Measurements from ENCODE around the gene MDM1. TPM values are rescaled to one million over a fixed set of nuclear protein-coding genes. Genes with fewer than 3 reads are reported as not detected.

Gene MDM1
- total and polyA plus RNA-seq, 2 of the 13 experiments (the other 11 are each of a cell fraction or from before 2014, with no cell fraction given) = 4.6 to 15.2 TPM

DNA sequence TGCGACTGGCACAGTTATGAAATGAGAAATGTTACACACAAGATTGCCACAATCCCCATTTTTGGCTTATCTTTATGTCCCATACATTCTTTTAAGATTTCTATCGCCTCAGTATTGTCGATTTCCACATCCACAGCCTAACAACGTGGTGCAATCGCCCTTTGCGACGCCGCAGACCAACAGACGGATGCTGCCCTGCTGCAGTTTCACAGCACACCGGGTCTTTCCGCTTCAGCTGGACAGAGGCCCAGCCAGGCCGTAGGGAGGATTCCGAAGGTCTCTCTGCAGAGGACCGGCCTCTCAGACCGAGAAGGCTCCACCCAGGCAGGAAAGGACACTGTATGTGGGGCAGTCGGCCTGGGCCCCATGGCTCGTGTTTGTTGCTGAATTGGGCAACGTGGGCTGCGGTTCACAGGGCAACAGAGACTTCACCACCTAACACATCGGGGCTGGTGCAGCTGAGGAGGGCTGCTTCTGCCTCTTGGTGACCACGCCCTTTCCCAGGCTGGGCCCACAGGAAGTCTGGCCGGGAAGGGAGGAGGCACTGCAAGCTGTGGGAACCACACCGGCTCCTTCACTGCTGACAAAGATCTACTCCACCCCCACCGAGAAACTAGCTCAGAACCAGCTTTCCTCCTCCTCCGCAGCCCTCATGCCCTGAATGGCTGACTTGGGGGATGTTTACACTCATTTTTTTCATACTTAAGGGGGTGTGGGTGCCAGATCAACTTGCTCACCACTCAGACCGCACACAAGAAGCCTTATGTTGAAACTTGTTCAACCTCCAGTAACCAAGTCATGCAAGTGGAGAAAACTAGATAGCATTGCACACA, 32.9 kb upstream of the MDM1 start (continued):
- TF ChIP-seq, protein P1, sequence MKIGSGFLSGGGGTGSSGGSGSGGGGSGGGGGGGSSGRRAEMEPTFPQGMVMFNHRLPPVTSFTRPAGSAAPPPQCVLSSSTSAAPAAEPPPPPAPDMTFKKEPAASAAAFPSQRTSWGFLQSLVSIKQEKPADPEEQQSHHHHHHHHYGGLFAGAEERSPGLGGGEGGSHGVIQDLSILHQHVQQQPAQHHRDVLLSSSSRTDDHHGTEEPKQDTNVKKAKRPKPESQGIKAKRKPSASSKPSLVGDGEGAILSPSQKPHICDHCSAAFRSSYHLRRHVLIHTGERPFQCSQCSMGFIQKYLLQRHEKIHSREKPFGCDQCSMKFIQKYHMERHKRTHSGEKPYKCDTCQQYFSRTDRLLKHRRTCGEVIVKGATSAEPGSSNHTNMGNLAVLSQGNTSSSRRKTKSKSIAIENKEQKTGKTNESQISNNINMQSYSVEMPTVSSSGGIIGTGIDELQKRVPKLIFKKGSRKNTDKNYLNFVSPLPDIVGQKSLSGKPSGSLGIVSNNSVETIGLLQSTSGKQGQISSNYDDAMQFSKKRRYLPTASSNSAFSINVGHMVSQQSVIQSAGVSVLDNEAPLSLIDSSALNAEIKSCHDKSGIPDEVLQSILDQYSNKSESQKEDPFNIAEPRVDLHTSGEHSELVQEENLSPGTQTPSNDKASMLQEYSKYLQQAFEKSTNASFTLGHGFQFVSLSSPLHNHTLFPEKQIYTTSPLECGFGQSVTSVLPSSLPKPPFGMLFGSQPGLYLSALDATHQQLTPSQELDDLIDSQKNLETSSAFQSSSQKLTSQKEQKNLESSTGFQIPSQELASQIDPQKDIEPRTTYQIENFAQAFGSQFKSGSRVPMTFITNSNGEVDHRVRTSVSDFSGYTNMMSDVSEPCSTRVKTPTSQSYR (CRISPR knock-in tag; IDR thresholded peaks at IDR 0.05; ENCODE audit: borderline replicate concordance) = no peak
- TF ChIP-seq, protein P2, sequence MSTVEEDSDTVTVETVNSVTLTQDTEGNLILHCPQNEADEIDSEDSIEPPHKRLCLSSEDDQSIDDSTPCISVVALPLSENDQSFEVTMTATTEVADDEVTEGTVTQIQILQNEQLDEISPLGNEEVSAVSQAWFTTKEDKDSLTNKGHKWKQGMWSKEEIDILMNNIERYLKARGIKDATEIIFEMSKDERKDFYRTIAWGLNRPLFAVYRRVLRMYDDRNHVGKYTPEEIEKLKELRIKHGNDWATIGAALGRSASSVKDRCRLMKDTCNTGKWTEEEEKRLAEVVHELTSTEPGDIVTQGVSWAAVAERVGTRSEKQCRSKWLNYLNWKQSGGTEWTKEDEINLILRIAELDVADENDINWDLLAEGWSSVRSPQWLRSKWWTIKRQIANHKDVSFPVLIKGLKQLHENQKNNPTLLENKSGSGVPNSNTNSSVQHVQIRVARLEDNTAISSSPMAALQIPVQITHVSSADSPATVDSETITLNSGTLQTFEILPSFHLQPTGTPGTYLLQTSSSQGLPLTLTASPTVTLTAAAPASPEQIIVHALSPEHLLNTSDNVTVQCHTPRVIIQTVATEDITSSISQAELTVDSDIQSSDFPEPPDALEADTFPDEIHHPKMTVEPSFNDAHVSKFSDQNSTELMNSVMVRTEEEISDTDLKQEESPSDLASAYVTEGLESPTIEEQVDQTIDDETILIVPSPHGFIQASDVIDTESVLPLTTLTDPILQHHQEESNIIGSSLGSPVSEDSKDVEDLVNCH (CRISPR knock-in tag; IDR thresholded peaks at IDR 0.05) = no peak
- TF ChIP-seq TOPORS (CRISPR knock-in tag; IDR thresholded peaks at IDR 0.05) (peak; percentile 58; the same call in 1 of the 2 replicates), ATM (IDR thresholded peaks at IDR 0.05; ENCODE audit: borderline replicate concordance) (no peak), ARID2 (CRISPR knock-in tag; IDR thresholded peaks at IDR 0.05; ENCODE audit: borderline replicate concordance) (no peak), ZNF564 (CRISPR knock-in tag; IDR thresholded peaks at IDR 0.05) (no peak; the same call in 1 of the 2 replicates), PREB (CRISPR knock-in tag; IDR thresholded peaks at IDR 0.05) (no peak), ZFYVE20 (CRISPR knock-in tag; IDR thresholded peaks at IDR 0.05; ENCODE audit: borderline replicate concordance, low read depth) (no peak), ZFP36 (IDR thresholded peaks at IDR 0.05; ENCODE audit: borderline replicate concordance, low read depth, low read length, partially characterized antibody) (no peak), ZNF430 (CRISPR knock-in tag; IDR thresholded peaks at IDR 0.05) (peak; percentile 47; the same call in 1 of the 2 replicates), RNF219 (CRISPR knock-in tag; IDR thresholded peaks at IDR 0.05) (no peak), HNRNPH1 (optimal IDR thresholded peaks at IDR 0.05; ENCODE audit: low read depth, low read length) (no peak), CENPX (CRISPR knock-in tag; IDR thresholded peaks at IDR 0.05) (no peak)
- TF ChIP-seq, protein P3, sequence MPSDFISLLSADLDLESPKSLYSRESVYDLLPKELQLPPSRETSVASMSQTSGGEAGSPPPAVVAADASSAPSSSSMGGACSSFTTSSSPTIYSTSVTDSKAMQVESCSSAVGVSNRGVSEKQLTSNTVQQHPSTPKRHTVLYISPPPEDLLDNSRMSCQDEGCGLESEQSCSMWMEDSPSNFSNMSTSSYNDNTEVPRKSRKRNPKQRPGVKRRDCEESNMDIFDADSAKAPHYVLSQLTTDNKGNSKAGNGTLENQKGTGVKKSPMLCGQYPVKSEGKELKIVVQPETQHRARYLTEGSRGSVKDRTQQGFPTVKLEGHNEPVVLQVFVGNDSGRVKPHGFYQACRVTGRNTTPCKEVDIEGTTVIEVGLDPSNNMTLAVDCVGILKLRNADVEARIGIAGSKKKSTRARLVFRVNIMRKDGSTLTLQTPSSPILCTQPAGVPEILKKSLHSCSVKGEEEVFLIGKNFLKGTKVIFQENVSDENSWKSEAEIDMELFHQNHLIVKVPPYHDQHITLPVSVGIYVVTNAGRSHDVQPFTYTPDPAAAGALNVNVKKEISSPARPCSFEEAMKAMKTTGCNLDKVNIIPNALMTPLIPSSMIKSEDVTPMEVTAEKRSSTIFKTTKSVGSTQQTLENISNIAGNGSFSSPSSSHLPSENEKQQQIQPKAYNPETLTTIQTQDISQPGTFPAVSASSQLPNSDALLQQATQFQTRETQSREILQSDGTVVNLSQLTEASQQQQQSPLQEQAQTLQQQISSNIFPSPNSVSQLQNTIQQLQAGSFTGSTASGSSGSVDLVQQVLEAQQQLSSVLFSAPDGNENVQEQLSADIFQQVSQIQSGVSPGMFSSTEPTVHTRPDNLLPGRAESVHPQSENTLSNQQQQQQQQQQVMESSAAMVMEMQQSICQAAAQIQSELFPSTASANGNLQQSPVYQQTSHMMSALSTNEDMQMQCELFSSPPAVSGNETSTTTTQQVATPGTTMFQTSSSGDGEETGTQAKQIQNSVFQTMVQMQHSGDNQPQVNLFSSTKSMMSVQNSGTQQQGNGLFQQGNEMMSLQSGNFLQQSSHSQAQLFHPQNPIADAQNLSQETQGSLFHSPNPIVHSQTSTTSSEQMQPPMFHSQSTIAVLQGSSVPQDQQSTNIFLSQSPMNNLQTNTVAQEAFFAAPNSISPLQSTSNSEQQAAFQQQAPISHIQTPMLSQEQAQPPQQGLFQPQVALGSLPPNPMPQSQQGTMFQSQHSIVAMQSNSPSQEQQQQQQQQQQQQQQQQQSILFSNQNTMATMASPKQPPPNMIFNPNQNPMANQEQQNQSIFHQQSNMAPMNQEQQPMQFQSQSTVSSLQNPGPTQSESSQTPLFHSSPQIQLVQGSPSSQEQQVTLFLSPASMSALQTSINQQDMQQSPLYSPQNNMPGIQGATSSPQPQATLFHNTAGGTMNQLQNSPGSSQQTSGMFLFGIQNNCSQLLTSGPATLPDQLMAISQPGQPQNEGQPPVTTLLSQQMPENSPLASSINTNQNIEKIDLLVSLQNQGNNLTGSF (CRISPR knock-in tag; IDR thresholded peaks at IDR 0.05) = no peak
